Activated B cell treated with CpG ODN at 0.5 μM for 24 hours (primary cell): ENCODE measurements around the gene CPNE4. TPM values are rescaled to one million over a fixed set of nuclear protein-coding genes. Genes with fewer than 3 reads are reported as not detected.

Experiments used
- ATAC-seq: fragments of 200-7000 bp; cut with Tn5 transposase; one replicate; pipeline ENCODE4 v1.10.0; 2021; ENCODE audit warnings: low read depth, mild to moderate bottlenecking, moderate library complexity
- CTCF ChIA-PET: fragments of 350-600 bp; sonication (Branson Sonifier 250); formaldehyde crosslinking; loops from one replicate; lab custom pipeline; 2021; ENCODE audit warnings: antibody characterized with exemption; lab: Charles Lee
- POLR2A ChIA-PET: fragments of 350-600 bp; sonication (Branson Sonifier 250); formaldehyde crosslinking; loops from one replicate; lab custom pipeline; 2021; ENCODE audit warnings: antibody characterized with exemption; lab: Charles Lee
- DNase-seq: peaks from one replicate; pipeline ENCODE4 v3.0.0; 2022
- H3K27ac Mint-ChIP-seq: one replicate; pipeline ENCODE4 v1.8.0; 2020; ENCODE audit warnings: mixed read lengths
- H3K27me3 Mint-ChIP-seq: one replicate; pipeline ENCODE4 v1.8.0; 2021; ENCODE audit warnings: mixed read lengths
- H3K36me3 Mint-ChIP-seq: one replicate; pipeline ENCODE4 v1.8.0; 2021; ENCODE audit warnings: low read depth, mixed read lengths
- H3K4me1 Mint-ChIP-seq: one replicate; pipeline ENCODE4 v1.8.0; 2021; ENCODE audit warnings: mixed read lengths
- H3K4me3 Mint-ChIP-seq: one replicate; pipeline ENCODE4 v1.8.0; 2020; ENCODE audit warnings: mild to moderate bottlenecking, mixed read lengths
- H3K9me3 Mint-ChIP-seq: one replicate; pipeline ENCODE4 v1.8.0; 2020; ENCODE audit warnings: mixed read lengths
- CTCF ChIP-seq: fragments of 200-600 bp; IDR thresholded peaks from one replicate; pipeline ENCODE4 v1.8.0; 2022; ENCODE audit warnings: antibody characterized with exemption, mild to moderate bottlenecking
- intact Hi-C: fragments of 100-400 bp; cut with micrococcal nuclease; formaldehyde crosslinking; loops from one replicate; pipeline ENCODE4 v1.15.1; 2024
- total RNA-seq: library from RNA; stranded (reverse); gene quantifications from 2 replicates; pipeline ENCODE4 v1.2.3, GENCODE V29; 2022

The CPNE4 gene
- total RNA-seq, 1 donor from 2014 or later, result not detected

- Mint-ChIP-seq H3K36me3 (no peaks in the 10 kb centered on the region), H3K4me3 (no peak overlapping the region), H3K4me1 (no peaks in the 10 kb centered on the region), H3K27ac (no peak overlapping the region), H3K27me3 (peaks cover 5% of the 10 kb centered on the region), H3K9me3 (no peaks in the 10 kb centered on the region)
- POLR2A ChIA-PET, result no interaction called here
- CTCF ChIA-PET, result no interaction called here
- intact Hi-C loops, result no loop called here
- DNase-seq (no peak), ATAC-seq (no peak)
- TF ChIP-seq CTCF, result no peak
Observed at GRCh38 chr3:131711114-131711768, 323.6 kb downstream of the CPNE4 start.

- Mint-ChIP-seq H3K9me3 (no peaks in the 10 kb centered on the region), H3K36me3 (no peaks in the 10 kb centered on the region), H3K4me3 (no peak overlapping the region), H3K27me3 (peaks cover 5% of the 10 kb centered on the region), H3K27ac (no peak overlapping the region), H3K4me1 (no peaks in the 10 kb centered on the region)
- DNase-seq (no peak), ATAC-seq (no peak)
- ChIA-PET CTCF (no interaction called here), POLR2A (no interaction called here)
- no peak for TF ChIP-seq CTCF
- intact Hi-C loops, result no loop called here
Observed at GRCh38 chr3:131708241-131708640, 326.6 kb downstream of the CPNE4 start.

- no peak overlapping the region for H3K27ac Mint-ChIP-seq
- ATAC-seq (no peak), DNase-seq (no peak)
- ChIA-PET POLR2A (no interaction called here), CTCF (no interaction called here)
- H3K9me3 Mint-ChIP-seq, result no peaks in the 10 kb centered on the region
- no peak overlapping the region for H3K4me3 Mint-ChIP-seq
- H3K27me3 Mint-ChIP-seq, result peaks cover 5% of the 10 kb centered on the region
- intact Hi-C loops, result no loop called here
- no peaks in the 10 kb centered on the region for H3K36me3 Mint-ChIP-seq
- TF ChIP-seq CTCF, result no peak
- H3K4me1 Mint-ChIP-seq, result no peaks in the 10 kb centered on the region
Observed at GRCh38 chr3:131705558-131706051, 329.2 kb downstream of the CPNE4 start.

GRCh38 chr3:131705099-131705498, 329.7 kb downstream of the CPNE4 start:
- DNase-seq, result no peak
- H3K4me3 Mint-ChIP-seq, result no peak overlapping the region
- H3K27me3 Mint-ChIP-seq, result peaks cover 5% of the 10 kb centered on the region
- ChIA-PET POLR2A (no interaction called here), CTCF (no interaction called here)
- no peak for TF ChIP-seq CTCF
- intact Hi-C loops, result no loop called here
- no peak overlapping the region for H3K27ac Mint-ChIP-seq
- no peaks in the 10 kb centered on the region for H3K9me3 Mint-ChIP-seq
- no peaks in the 10 kb centered on the region for H3K36me3 Mint-ChIP-seq
- no peak for ATAC-seq
- no peaks in the 10 kb centered on the region for H3K4me1 Mint-ChIP-seq

- peaks cover 5% of the 10 kb centered on the region for H3K27me3 Mint-ChIP-seq
- no peaks in the 10 kb centered on the region for H3K9me3 Mint-ChIP-seq
- H3K4me1 Mint-ChIP-seq, result no peaks in the 10 kb centered on the region
- ATAC-seq (no peak), DNase-seq (no peak)
- no peak overlapping the region for H3K27ac Mint-ChIP-seq
- H3K4me3 Mint-ChIP-seq, result no peak overlapping the region
- intact Hi-C loops, result no loop called here
- ChIA-PET POLR2A (no interaction called here), CTCF (interaction anchor here (1.4 kb wide), 1 partner anchor 10 kb away, joined by 4 read pairs; no protein-coding TSS in a partner anchor)
- no peaks in the 10 kb centered on the region for H3K36me3 Mint-ChIP-seq
- TF ChIP-seq CTCF, result no peak
Observed at GRCh38 chr3:131704098-131704497, 330.7 kb downstream of the CPNE4 start.
